ENCODE measurements around the gene SLC35E4.

DNA sequence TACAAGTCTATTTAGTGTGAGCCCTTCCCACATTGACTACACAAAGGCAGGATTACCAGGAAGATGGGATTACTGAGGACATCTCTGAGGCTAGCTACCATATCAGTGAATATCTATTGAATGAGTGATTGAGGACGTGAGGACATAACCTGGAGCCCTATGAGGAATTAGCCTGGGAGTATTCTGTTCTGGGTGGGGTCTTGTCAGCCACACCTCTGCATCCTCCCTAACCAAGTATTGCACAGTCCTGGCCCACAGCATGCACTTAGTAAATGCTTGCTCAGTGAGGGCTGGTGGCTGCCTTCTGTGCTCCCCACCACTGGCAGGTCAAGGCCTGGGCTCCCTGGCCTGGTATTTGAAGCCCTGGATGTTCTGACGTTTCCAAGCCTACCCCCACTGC lies 17.3 kb downstream of the SLC35E4 start:
- TF ChIP-seq, protein P1, sequence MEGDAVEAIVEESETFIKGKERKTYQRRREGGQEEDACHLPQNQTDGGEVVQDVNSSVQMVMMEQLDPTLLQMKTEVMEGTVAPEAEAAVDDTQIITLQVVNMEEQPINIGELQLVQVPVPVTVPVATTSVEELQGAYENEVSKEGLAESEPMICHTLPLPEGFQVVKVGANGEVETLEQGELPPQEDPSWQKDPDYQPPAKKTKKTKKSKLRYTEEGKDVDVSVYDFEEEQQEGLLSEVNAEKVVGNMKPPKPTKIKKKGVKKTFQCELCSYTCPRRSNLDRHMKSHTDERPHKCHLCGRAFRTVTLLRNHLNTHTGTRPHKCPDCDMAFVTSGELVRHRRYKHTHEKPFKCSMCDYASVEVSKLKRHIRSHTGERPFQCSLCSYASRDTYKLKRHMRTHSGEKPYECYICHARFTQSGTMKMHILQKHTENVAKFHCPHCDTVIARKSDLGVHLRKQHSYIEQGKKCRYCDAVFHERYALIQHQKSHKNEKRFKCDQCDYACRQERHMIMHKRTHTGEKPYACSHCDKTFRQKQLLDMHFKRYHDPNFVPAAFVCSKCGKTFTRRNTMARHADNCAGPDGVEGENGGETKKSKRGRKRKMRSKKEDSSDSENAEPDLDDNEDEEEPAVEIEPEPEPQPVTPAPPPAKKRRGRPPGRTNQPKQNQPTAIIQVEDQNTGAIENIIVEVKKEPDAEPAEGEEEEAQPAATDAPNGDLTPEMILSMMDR (IDR thresholded peaks at IDR 0.05), result no peak
- TF ChIP-seq POLR2A (IDR thresholded peaks at IDR 0.05), result no peak
